PFSK-1 (cell line): ENCODE results near the gene FAM13A.

ENCODE experiments used
- FOXP2 ChIP-seq: optimal IDR thresholded peaks from 2 replicates; pipeline ENCODE3; 2011; ENCODE audit warnings: borderline replicate concordance, control low read depth, inconsistent platforms; ENCODE audit not compliant: insufficient read depth; ENCODE audit errors: extremely low read length, extremely low read depth
- POLR2AphosphoS5 ChIP-seq: IDR thresholded peaks from 2 replicates; pipeline ENCODE4 v1.6.1; 2012; ENCODE audit warnings: low read depth, mild to moderate bottlenecking, control low read depth, low read length, moderate library complexity
- REST ChIP-seq, 2 experiments: IDR thresholded peaks; 2 replicates each; pipeline versions ENCODE4 v1.6.1 to v1.8.0; 2011 to 2012; ENCODE audit warnings: low read depth in 2 of 2, low read length in 2 of 2, control low read depth in 1 of 2, inconsistent platforms in 1 of 2, mild to moderate bottlenecking in 1 of 2, moderate library complexity in 1 of 2; ENCODE audit not compliant: insufficient read depth in 1 of 2
- SIN3A ChIP-seq: IDR thresholded peaks from 2 replicates; pipeline ENCODE4 v1.6.1; 2012; ENCODE audit warnings: mild to moderate bottlenecking, low read length, moderate library complexity, borderline replicate concordance; ENCODE audit not compliant: insufficient read depth
- TAF1 ChIP-seq: IDR thresholded peaks from 2 replicates; pipeline ENCODE4 v1.6.1; 2012; ENCODE audit warnings: low read length, control low read depth, borderline replicate concordance; ENCODE audit not compliant: insufficient read depth

- TF ChIP-seq POLR2AphosphoS5 (no peak), REST (IDR thresholded peaks at IDR 0.05; ENCODE audit: insufficient read depth in 1 of 2, low read depth in 2 of 2, low read length in 2 of 2) (no peak), TAF1 (no peak), SIN3A (no peak), FOXP2 (no peak)
Measured at GRCh38 chr4:88811904-88812303, 245.1 kb downstream of the FAM13A start.
